NCI-H345 treated with DMSO at 0.1 percent for 48 hours (cell line): ENCODE data around the gene PON3.

Source experiments
- DNase-seq: peaks from one replicate; lab custom pipeline; 2025; ENCODE audit not compliant: unreplicated experiment; lab: John Stamatoyannopoulos, UW

Gene PON3

GRCh38 chr7:95396136-95397032 lies at the start of gene PON3:
PON3 (minus strand) TSS chr7:95396375; CDS start chr7:95396350, 25 bp downstream.
- DNase-seq = no peak

GRCh38 chr7:95444796-95445195 lies 48.6 kb upstream of the PON3 start:
- no peak for DNase-seq

- DNase-seq = no peak
Measured at GRCh38 chr7:95441042-95441823, 45.1 kb upstream of the PON3 start.

GRCh38 chr7:95440394-95441038 lies 44.3 kb upstream of the PON3 start:
- no peak for DNase-seq

GRCh38 chr7:95436407-95436806 lies 40.2 kb upstream of the PON3 start:
- DNase-seq = no peak

- DNase-seq = no peak
Measured at GRCh38 chr7:95435422-95435780, 39.2 kb upstream of the PON3 start.

- DNase-seq = peak; percentile 13
Measured at GRCh38 chr7:95434557-95435421, 38.6 kb upstream of the PON3 start, which contains the start of gene PON2. PON2 (minus strand) TSS chr7:95435028; CDS start chr7:95434951, 77 bp downstream.

- DNase-seq = no peak
Measured at GRCh38 chr7:95433952-95434556, 37.9 kb upstream of the PON3 start.

- no peak for DNase-seq
Measured at GRCh38 chr7:95433129-95433528, 37.0 kb upstream of the PON3 start.

- DNase-seq = no peak
Measured at GRCh38 chr7:95432606-95433005, 36.4 kb upstream of the PON3 start.

GRCh38 chr7:95430864-95431263 lies 34.7 kb upstream of the PON3 start:
- no peak for DNase-seq

GRCh38 chr7:95429241-95429990 lies 33.2 kb upstream of the PON3 start:
- DNase-seq = no peak

GRCh38 chr7:95427914-95428516 lies 31.8 kb upstream of the PON3 start:
- no peak for DNase-seq

- no peak for DNase-seq
Measured at GRCh38 chr7:95427166-95427565, 31.0 kb upstream of the PON3 start.

- no peak for DNase-seq
Measured at GRCh38 chr7:95425694-95426093, 29.5 kb upstream of the PON3 start.

GRCh38 chr7:95424716-95425115 lies 28.5 kb upstream of the PON3 start:
- DNase-seq = no peak

GRCh38 chr7:95421847-95422444 lies 25.8 kb upstream of the PON3 start:
- no peak for DNase-seq

GRCh38 chr7:95421000-95421846 lies 25.0 kb upstream of the PON3 start:
- peak; percentile 29 for DNase-seq
